Measurements from ENCODE around the gene ARMC7.

- TF ChIP-seq ZBTB49 (CRISPR knock-in tag; IDR thresholded peaks at IDR 0.05; ENCODE audit: borderline replicate concordance) (no peak), TAF1 (CRISPR knock-in tag; IDR thresholded peaks at IDR 0.05) (no peak), ZUFSP (CRISPR knock-in tag; IDR thresholded peaks at IDR 0.05; ENCODE audit: borderline replicate concordance) (no peak), ZNF563 (CRISPR knock-in tag; IDR thresholded peaks at IDR 0.05) (no peak), PHB2 (IDR thresholded peaks at IDR 0.05; ENCODE audit: partially characterized antibody) (no peak), ERF (CRISPR knock-in tag; IDR thresholded peaks at IDR 0.05) (no peak), ARNTL (CRISPR knock-in tag; IDR thresholded peaks at IDR 0.05) (no peak), ZNF556 (CRISPR knock-in tag; IDR thresholded peaks at IDR 0.05; ENCODE audit: borderline replicate concordance) (no peak), MEIS2 (CRISPR knock-in tag; IDR thresholded peaks at IDR 0.05) (no peak), ZNF232 (CRISPR knock-in tag; IDR thresholded peaks at IDR 0.05; ENCODE audit: borderline replicate concordance) (no peak), CEBPB (IDR thresholded peaks at IDR 0.05; ENCODE audit: borderline replicate concordance, low read depth, low read length) (no peak)
- TF ChIP-seq, protein P1, sequence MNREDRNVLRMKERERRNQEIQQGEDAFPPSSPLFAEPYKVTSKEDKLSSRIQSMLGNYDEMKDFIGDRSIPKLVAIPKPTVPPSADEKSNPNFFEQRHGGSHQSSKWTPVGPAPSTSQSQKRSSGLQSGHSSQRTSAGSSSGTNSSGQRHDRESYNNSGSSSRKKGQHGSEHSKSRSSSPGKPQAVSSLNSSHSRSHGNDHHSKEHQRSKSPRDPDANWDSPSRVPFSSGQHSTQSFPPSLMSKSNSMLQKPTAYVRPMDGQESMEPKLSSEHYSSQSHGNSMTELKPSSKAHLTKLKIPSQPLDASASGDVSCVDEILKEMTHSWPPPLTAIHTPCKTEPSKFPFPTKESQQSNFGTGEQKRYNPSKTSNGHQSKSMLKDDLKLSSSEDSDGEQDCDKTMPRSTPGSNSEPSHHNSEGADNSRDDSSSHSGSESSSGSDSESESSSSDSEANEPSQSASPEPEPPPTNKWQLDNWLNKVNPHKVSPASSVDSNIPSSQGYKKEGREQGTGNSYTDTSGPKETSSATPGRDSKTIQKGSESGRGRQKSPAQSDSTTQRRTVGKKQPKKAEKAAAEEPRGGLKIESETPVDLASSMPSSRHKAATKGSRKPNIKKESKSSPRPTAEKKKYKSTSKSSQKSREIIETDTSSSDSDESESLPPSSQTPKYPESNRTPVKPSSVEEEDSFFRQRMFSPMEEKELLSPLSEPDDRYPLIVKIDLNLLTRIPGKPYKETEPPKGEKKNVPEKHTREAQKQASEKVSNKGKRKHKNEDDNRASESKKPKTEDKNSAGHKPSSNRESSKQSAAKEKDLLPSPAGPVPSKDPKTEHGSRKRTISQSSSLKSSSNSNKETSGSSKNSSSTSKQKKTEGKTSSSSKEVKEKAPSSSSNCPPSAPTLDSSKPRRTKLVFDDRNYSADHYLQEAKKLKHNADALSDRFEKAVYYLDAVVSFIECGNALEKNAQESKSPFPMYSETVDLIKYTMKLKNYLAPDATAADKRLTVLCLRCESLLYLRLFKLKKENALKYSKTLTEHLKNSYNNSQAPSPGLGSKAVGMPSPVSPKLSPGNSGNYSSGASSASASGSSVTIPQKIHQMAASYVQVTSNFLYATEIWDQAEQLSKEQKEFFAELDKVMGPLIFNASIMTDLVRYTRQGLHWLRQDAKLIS (CRISPR knock-in tag; IDR thresholded peaks at IDR 0.05): no peak
Measured at GRCh38 chr17:75129576-75129975, 19.8 kb downstream of the ARMC7 start.
